Stimulated activated naive B cell treated with anti-CD40 and anti-IgM and Interleukin-4, amounts not matched to agents 10 μg/mL and 1 μg/mL and 100 μg/mL, for 72 hours (primary cell): Measurements from ENCODE around the gene NKD1.
A peak's percentile ranks its signal among the peaks of the same experiment; 100 is the strongest.
"Not testable (repeated sequence)": the region's sequence is repeated elsewhere in the genome, so short reads cannot be mapped to it uniquely, and the experiment has no call there.

Source experiments
- ATAC-seq, 2 donors: fragments of 150-1000 bp; cut with Tn5 transposase; replicated peaks; 2 replicates each; pipeline ENCODE4 v1.10.0; 2021; ENCODE audit warnings: moderate library complexity in 1 of 2
- DNase-seq: peaks from one replicate; pipeline ENCODE4 v3.0.0; 2021
- H3K27ac Mint-ChIP-seq: one replicate; pipeline ENCODE4 v1.8.0; 2022; ENCODE audit warnings: mild to moderate bottlenecking, mixed read lengths
- H3K27me3 Mint-ChIP-seq, 2 donors: one replicate each; pipeline ENCODE4 v1.8.0; 2022; ENCODE audit warnings: mixed read lengths in 2 of 2
- H3K36me3 Mint-ChIP-seq, 2 donors: one replicate each; pipeline ENCODE4 v1.8.0; 2022; ENCODE audit warnings: mixed read lengths in 2 of 2, mild to moderate bottlenecking in 1 of 2
- H3K4me1 Mint-ChIP-seq, 2 donors: one replicate each; pipeline ENCODE4 v1.8.0; 2022; ENCODE audit warnings: mixed read lengths in 2 of 2, mild to moderate bottlenecking in 1 of 2
- H3K4me3 Mint-ChIP-seq, 2 donors: one replicate each; pipeline ENCODE4 v1.8.0; 2022; ENCODE audit warnings: mild to moderate bottlenecking in 2 of 2, mixed read lengths in 2 of 2, moderate library complexity in 1 of 2
- H3K9me3 Mint-ChIP-seq, 2 donors: one replicate each; pipeline ENCODE4 v1.8.0; 2022; ENCODE audit warnings: mixed read lengths in 2 of 2, mild to moderate bottlenecking in 1 of 2

The NKD1 gene

GRCh38 chr16:50548125-50548908 is at the start of gene NKD1:
NKD1 (plus strand) TSS chr16:50548396; CDS start chr16:50548554, 158 bp downstream.
- peak within 1 kb of the TSS; percentile 91 to 96 for H3K4me3 Mint-ChIP-seq
- no peak within 1 kb of the TSS for H3K27ac Mint-ChIP-seq
- peaks cover 6 to 11% of the 10 kb centered on the region in 2 donors for H3K36me3 Mint-ChIP-seq
- peaks cover 6 to 8% of the 10 kb centered on the region in 2 donors for H3K9me3 Mint-ChIP-seq
- peaks cover 36 to 52% of the 10 kb centered on the region in 2 donors for H3K27me3 Mint-ChIP-seq
- H3K4me1 Mint-ChIP-seq: peaks cover 7 to 27% of the 10 kb centered on the region in 2 donors
- DNase-seq: peak; percentile 36
- ATAC-seq: peak; percentile 89 to 92

- H3K9me3 Mint-ChIP-seq: peaks cover 0 to 3% of the 10 kb centered on the region in 2 donors
- ATAC-seq: no peak
- DNase-seq: no peak
- H3K27ac Mint-ChIP-seq: no peak overlapping the region
- no peaks in the 10 kb centered on the region for H3K4me1 Mint-ChIP-seq
- H3K36me3 Mint-ChIP-seq: no peaks in the 10 kb centered on the region
- H3K4me3 Mint-ChIP-seq: no peak overlapping the region
- peaks cover 18 to 23% of the 10 kb centered on the region in 2 donors for H3K27me3 Mint-ChIP-seq
These were observed 49.6 kb upstream of the NKD1 start for GRCh38 chr16:50498431-50499155.

- H3K27ac Mint-ChIP-seq: no peak overlapping the region
- DNase-seq (no peak), ATAC-seq (no peak)
- no peak overlapping the region for H3K4me3 Mint-ChIP-seq
- no peaks in the 10 kb centered on the region for H3K36me3 Mint-ChIP-seq
- no peaks in the 10 kb centered on the region for H3K4me1 Mint-ChIP-seq
- H3K9me3 Mint-ChIP-seq: peaks cover 0 to 3% of the 10 kb centered on the region in 2 donors
- H3K27me3 Mint-ChIP-seq: peaks cover 22% of the 10 kb centered on the region in 2 donors
These were observed 48.9 kb upstream of the NKD1 start for GRCh38 chr16:50499254-50499653.

GRCh38 chr16:50500171-50500874 is 47.9 kb upstream of the NKD1 start:
- H3K27ac Mint-ChIP-seq: no peak overlapping the region
- DNase-seq: no peak
- no peak overlapping the region for H3K4me3 Mint-ChIP-seq
- no peak for ATAC-seq
- peaks cover 14 to 18% of the 10 kb centered on the region in 2 donors for H3K27me3 Mint-ChIP-seq
- no peaks in the 10 kb centered on the region for H3K36me3 Mint-ChIP-seq
- H3K9me3 Mint-ChIP-seq: peaks cover 0 to 3% of the 10 kb centered on the region in 2 donors
- no peaks in the 10 kb centered on the region for H3K4me1 Mint-ChIP-seq

GRCh38 chr16:50501251-50501650 is 46.9 kb upstream of the NKD1 start:
- no peaks in the 10 kb centered on the region for H3K36me3 Mint-ChIP-seq
- H3K4me1 Mint-ChIP-seq: no peaks in the 10 kb centered on the region
- H3K4me3 Mint-ChIP-seq: no peak overlapping the region
- DNase-seq (no peak), ATAC-seq (no peak)
- H3K27ac Mint-ChIP-seq: no peak overlapping the region
- peaks cover 17 to 25% of the 10 kb centered on the region in 2 donors for H3K27me3 Mint-ChIP-seq
- peaks cover 0 to 3% of the 10 kb centered on the region in 2 donors for H3K9me3 Mint-ChIP-seq

GRCh38 chr16:50501986-50502615 is 46.1 kb upstream of the NKD1 start:
- H3K27me3 Mint-ChIP-seq: peaks cover 17 to 25% of the 10 kb centered on the region in 2 donors
- H3K36me3 Mint-ChIP-seq: no peaks in the 10 kb centered on the region
- H3K4me1 Mint-ChIP-seq: no peaks in the 10 kb centered on the region
- H3K4me3 Mint-ChIP-seq: no peak overlapping the region
- no peak for ATAC-seq
- peaks cover 0 to 3% of the 10 kb centered on the region in 2 donors for H3K9me3 Mint-ChIP-seq
- no peak for DNase-seq
- no peak overlapping the region for H3K27ac Mint-ChIP-seq

- H3K36me3 Mint-ChIP-seq: no peaks in the 10 kb centered on the region
- H3K9me3 Mint-ChIP-seq: peaks cover 0 to 3% of the 10 kb centered on the region in 2 donors
- ATAC-seq (no peak), DNase-seq (no peak)
- H3K27me3 Mint-ChIP-seq: peaks cover 17 to 25% of the 10 kb centered on the region in 2 donors
- no peak overlapping the region for H3K27ac Mint-ChIP-seq
- no peak overlapping the region for H3K4me3 Mint-ChIP-seq
- H3K4me1 Mint-ChIP-seq: no peaks in the 10 kb centered on the region
These were observed 45.6 kb upstream of the NKD1 start for GRCh38 chr16:50502616-50503011.

- H3K27me3 Mint-ChIP-seq: peaks cover 17 to 25% of the 10 kb centered on the region in 2 donors
- H3K9me3 Mint-ChIP-seq, ATAC-seq, H3K27ac Mint-ChIP-seq, H3K36me3 Mint-ChIP-seq, H3K4me1 Mint-ChIP-seq, H3K4me3 Mint-ChIP-seq, DNase-seq: not testable (repeated sequence)
These were observed 44.2 kb upstream of the NKD1 start for GRCh38 chr16:50503868-50504531.

- H3K27ac Mint-ChIP-seq: no peak overlapping the region
- no peak overlapping the region for H3K4me3 Mint-ChIP-seq
- H3K36me3 Mint-ChIP-seq: no peaks in the 10 kb centered on the region
- ATAC-seq: no peak
- DNase-seq: no peak
- no peaks in the 10 kb centered on the region for H3K4me1 Mint-ChIP-seq
- H3K9me3 Mint-ChIP-seq: peaks cover 0 to 3% of the 10 kb centered on the region in 2 donors
- H3K27me3 Mint-ChIP-seq: peaks cover 24 to 33% of the 10 kb centered on the region in 2 donors
These were observed 43.1 kb upstream of the NKD1 start for GRCh38 chr16:50505115-50505514.

- ATAC-seq: no peak
- no peak overlapping the region for H3K27ac Mint-ChIP-seq
- peaks cover 0 to 3% of the 10 kb centered on the region in 2 donors for H3K9me3 Mint-ChIP-seq
- no peak overlapping the region for H3K4me3 Mint-ChIP-seq
- no peaks in the 10 kb centered on the region for H3K36me3 Mint-ChIP-seq
- H3K27me3 Mint-ChIP-seq: peaks cover 26 to 38% of the 10 kb centered on the region in 2 donors
- no peaks in the 10 kb centered on the region for H3K4me1 Mint-ChIP-seq
- DNase-seq: no peak
These were observed 42.3 kb upstream of the NKD1 start for GRCh38 chr16:50505714-50506542.

- Mint-ChIP-seq H3K9me3 (peaks cover 0 to 3% of the 10 kb centered on the region in 2 donors), H3K27me3 (peaks cover 24 to 38% of the 10 kb centered on the region in 2 donors), H3K4me1 (no peaks in the 10 kb centered on the region), H3K4me3 (no peak overlapping the region), H3K36me3 (no peaks in the 10 kb centered on the region), H3K27ac (no peak overlapping the region)
- DNase-seq (no peak), ATAC-seq (no peak)
These were observed 41.7 kb upstream of the NKD1 start for GRCh38 chr16:50506543-50506937.

GRCh38 chr16:50507397-50507796 is 40.8 kb upstream of the NKD1 start:
- peaks cover 0 to 4% of the 10 kb centered on the region in 2 donors for H3K9me3 Mint-ChIP-seq
- H3K4me1 Mint-ChIP-seq: no peaks in the 10 kb centered on the region
- H3K36me3 Mint-ChIP-seq: no peaks in the 10 kb centered on the region
- ATAC-seq (no peak), DNase-seq (no peak)
- peaks cover 30 to 38% of the 10 kb centered on the region in 2 donors for H3K27me3 Mint-ChIP-seq
- H3K4me3 Mint-ChIP-seq: no peak overlapping the region
- no peak overlapping the region for H3K27ac Mint-ChIP-seq
